ENCODE measurements around the gene NCOR2.

DNA sequence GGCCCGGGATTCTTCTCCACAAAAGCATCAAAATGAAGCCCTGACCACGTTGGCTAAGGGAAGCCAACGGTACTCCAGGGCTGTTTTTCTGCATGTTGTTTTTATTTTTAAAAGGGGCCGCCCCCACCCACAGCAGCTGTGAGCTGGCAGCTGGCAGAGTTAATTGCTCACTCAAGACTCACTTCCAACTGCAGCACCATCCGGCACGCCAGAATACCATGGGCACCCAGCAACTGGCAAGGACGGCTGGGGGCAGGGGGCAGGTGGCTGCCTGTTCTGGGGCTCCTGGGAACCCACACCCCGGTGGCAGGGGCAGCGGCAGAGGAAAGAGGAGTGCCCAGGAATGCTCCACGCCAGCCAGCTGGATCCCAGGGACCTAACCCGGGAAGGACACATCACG lies 44.3 kb downstream of the NCOR2 start:
- no peak for TF ChIP-seq POLR2A (IDR thresholded peaks at IDR 0.05)
- no peak for TF ChIP-seq EP300 (IDR thresholded peaks at IDR 0.05)
